ENCODE data around the gene TTC21A. TPM values are rescaled to one million over a fixed set of nuclear protein-coding genes. Genes with fewer than 3 reads are reported as not detected.
A peak's percentile ranks its signal among the peaks of the same experiment; 100 is the strongest.

The TTC21A gene
- total and polyA plus RNA-seq, 2 of the 13 experiments (the other 11 are each of a cell fraction or from before 2014, with no cell fraction given) = 0.31 to 1.5 TPM

- Histone ChIP-seq H4K20me1 (ENCODE audit: insufficient read depth, low read length) (no peaks in the 10 kb centered on the region), H3K27ac (ENCODE audit: extremely low read length, insufficient read depth, low read length) (no peak overlapping the region), H3K4me1 (ENCODE audit: insufficient read depth, low read length) (peaks cover 14% of the 10 kb centered on the region), H2AFZ (ENCODE audit: low read length) (no peak overlapping the region), H3K9ac (ENCODE audit: insufficient read depth, low read depth, low read length) (no peak overlapping the region), H3K4me2 (ENCODE audit: low read depth, low read length) (no peak overlapping the region), H3K36me3 (replicated peaks in 1 of 2; ENCODE audit: control insufficient read depth in 1 of 2, insufficient read depth in 2 of 2, low read length in 2 of 2) (peaks cover 21 to 72% of the 10 kb centered on the region in 2 experiments), H3K4me3 (replicated peaks in 1 of 3; ENCODE audit: insufficient read depth in 1 of 3, low read depth in 2 of 3, low read length in 3 of 3) (no peak overlapping the region), H3K27me3 (ENCODE audit: control insufficient read depth in 1 of 2, insufficient read depth in 2 of 2, low read length in 2 of 2) (no peaks in the 10 kb centered on the region), H3K79me2 (ENCODE audit: insufficient read depth, low read length) (no peaks in the 10 kb centered on the region), H3K9me3 (ENCODE audit: low read length) (no peaks in the 10 kb centered on the region)
- ChIA-PET POLR2A (no interaction called here), CTCF (ENCODE audit: low intra/inter-chr PET ratio, low total read pairs) (no interaction called here)
- TF ChIP-seq ZZZ3 (CRISPR knock-in tag; IDR thresholded peaks at IDR 0.05; ENCODE audit: borderline replicate concordance) (no peak), SPEN (CRISPR knock-in tag; IDR thresholded peaks at IDR 0.05; ENCODE audit: low read depth) (no peak), ZNF256 (CRISPR knock-in tag; conservative IDR thresholded peaks at IDR 0.05) (no peak), ARID2 (CRISPR knock-in tag; IDR thresholded peaks at IDR 0.05; ENCODE audit: borderline replicate concordance) (no peak), AGO2 (optimal IDR thresholded peaks at IDR 0.05; ENCODE audit: low read depth, low read length) (peak; percentile 49), ZUFSP (CRISPR knock-in tag; IDR thresholded peaks at IDR 0.05; ENCODE audit: borderline replicate concordance) (no peak)
- WGBS (ENCODE audit: low lambda C conversion rate) = 100% methylated on average over 3 of the region's 8 CpGs
- ATAC-seq = no peak
- in situ Hi-C loops (cut with HindIII; ENCODE audit: extremely low pct_ligation_motif_present, low pct_unique_long_range_greater_than_20kb) (no loop called here), intact Hi-C loops (cut with micrococcal nuclease; ENCODE audit: unreplicated experiment) (loop anchor here (5.0 kb wide), 1 partner anchor 1641 kb away; no protein-coding TSS in a partner anchor)
- DNase-seq (ENCODE audit: low spot score) = no peak
- FAIRE-seq = no peak
- BruUV-seq (replicated peaks) = no TSS peak
Observed at GRCh38 chr3:39097716-39098472, 9.6 kb upstream of the TTC21A start.

Data from HepG2 (cell line).